Trophoblast cell (in vitro differentiated cells and primary cell): ENCODE results near the gene QRSL1.

Experiments
- DNase-seq, 2 donors: peaks; one replicate each; pipeline ENCODE4 v3.0.0-alpha.2; 2016
- H2AFZ ChIP-seq: 2 replicates; pipeline ENCODE4 v1.6.1; 2013; ENCODE audit warnings: low read length, moderate library complexity, mild to moderate bottlenecking; ENCODE audit not compliant: insufficient read depth, poor library complexity
- H2AK5ac ChIP-seq: 2 replicates; pipeline ENCODE4 v1.6.1; 2013; ENCODE audit warnings: mild to moderate bottlenecking, low read length
- H2BK120ac ChIP-seq: 2 replicates; pipeline ENCODE4 v1.6.1; 2013; ENCODE audit warnings: low read length, mild to moderate bottlenecking, moderate library complexity; ENCODE audit not compliant: insufficient read depth, poor library complexity
- H2BK12ac ChIP-seq: 2 replicates; pipeline ENCODE4 v1.6.1; 2013; ENCODE audit warnings: mild to moderate bottlenecking, low read length, moderate library complexity
- H2BK5ac ChIP-seq: 2 replicates; pipeline ENCODE4 v1.6.1; 2013; ENCODE audit warnings: low read length, low read depth, moderate library complexity, mild to moderate bottlenecking; ENCODE audit not compliant: poor library complexity
- H3K14ac ChIP-seq: 2 replicates; pipeline ENCODE4 v1.6.1; 2013; ENCODE audit warnings: mild to moderate bottlenecking, low read length
- H3K18ac ChIP-seq: 2 replicates; pipeline ENCODE4 v1.6.1; 2013; ENCODE audit warnings: mild to moderate bottlenecking, low read length
- H3K23ac ChIP-seq: 2 replicates; pipeline ENCODE4 v1.6.1; 2013; ENCODE audit warnings: low read length
- H3K27ac ChIP-seq: 2 replicates; pipeline ENCODE4 v1.5.1; 2013; ENCODE audit warnings: low read depth, mild to moderate bottlenecking, inconsistent platforms, low read length, moderate library complexity
- H3K27me3 ChIP-seq: 2 replicates; pipeline ENCODE4 v1.6.1; 2013; ENCODE audit warnings: inconsistent platforms, mild to moderate bottlenecking, low read length, moderate library complexity; ENCODE audit not compliant: insufficient read depth
- H3K36me3 ChIP-seq, 2 experiments: 1 replicate in 1 of 2; 2 replicates in 1 of 2; pipeline ENCODE4 v1.6.1; 2013; ENCODE audit warnings: low read length in 2 of 2, mild to moderate bottlenecking in 2 of 2, moderate library complexity in 1 of 2; ENCODE audit not compliant: insufficient read depth in 2 of 2, control insufficient read depth in 1 of 2
- H3K4ac ChIP-seq: 2 replicates; pipeline ENCODE4 v1.6.1; 2013; ENCODE audit warnings: low read depth, mild to moderate bottlenecking, low read length, moderate library complexity
- H3K4me1 ChIP-seq, 2 experiments: 1 replicate in 1 of 2; 2 replicates in 1 of 2; pipeline ENCODE4 v1.6.1; 2013; ENCODE audit warnings: low read length in 2 of 2, mild to moderate bottlenecking in 2 of 2, moderate library complexity in 1 of 2; ENCODE audit not compliant: insufficient read depth in 2 of 2, control insufficient read depth in 1 of 2
- H3K4me2 ChIP-seq: 2 replicates; pipeline ENCODE4 v1.6.1; 2013; ENCODE audit warnings: inconsistent platforms, mild to moderate bottlenecking, low read length, moderate library complexity
- H3K4me3 ChIP-seq: 2 replicates; pipeline ENCODE4 v1.5.1; 2013; ENCODE audit warnings: mild to moderate bottlenecking, low read depth, low read length, inconsistent platforms
- H3K79me1 ChIP-seq: one replicate; pipeline ENCODE4 v1.6.1; 2013; ENCODE audit warnings: low read length
- H3K79me2 ChIP-seq: 2 replicates; pipeline ENCODE4 v1.6.1; 2013; ENCODE audit warnings: low read length, mild to moderate bottlenecking; ENCODE audit not compliant: control insufficient read depth, insufficient read depth, poor library complexity
- H3K9ac ChIP-seq: 2 replicates; pipeline ENCODE4 v1.6.1; 2013; ENCODE audit warnings: mild to moderate bottlenecking, low read length
- H3K9me3 ChIP-seq: 2 replicates; pipeline ENCODE4 v1.6.1; 2013; ENCODE audit warnings: low read depth, mild to moderate bottlenecking, control low read depth, inconsistent platforms, low read length; ENCODE audit not compliant: insufficient read depth
- H4K12ac ChIP-seq: 2 replicates; pipeline ENCODE4 v1.6.1; 2013; ENCODE audit warnings: low read depth, mild to moderate bottlenecking, low read length, moderate library complexity
- H4K8ac ChIP-seq: 2 replicates; pipeline ENCODE4 v1.6.1; 2013; ENCODE audit warnings: low read depth, mild to moderate bottlenecking, low read length, moderate library complexity
- H4K91ac ChIP-seq: one replicate; pipeline ENCODE4 v1.6.1; 2013; ENCODE audit warnings: low read depth, mild to moderate bottlenecking, low read length, moderate library complexity
- WGBS: extraction: QIAGEN DNeasy Blood & Tissue Kit; methylation state at CpG from one replicate; pipeline ENCODE4 v1.1.7; 2013; ENCODE audit warnings: missing lambda C conversion rate; ENCODE audit not compliant: insufficient read length, insufficient coverage; ENCODE audit errors: extremely low coverage; 5-methylcytosine and 5-hydroxymethylcytosine counted together

Gene QRSL1

GRCh38 chr6:106662458-106662857 is 33.1 kb downstream of the QRSL1 start:
- H3K9me3 ChIP-seq, result peaks cover 4% of the 10 kb centered on the region
- H3K79me1 ChIP-seq, result peaks cover 11% of the 10 kb centered on the region
- WGBS, result no CpG with 5 or more reads among the region's 2 CpGs

DNA sequence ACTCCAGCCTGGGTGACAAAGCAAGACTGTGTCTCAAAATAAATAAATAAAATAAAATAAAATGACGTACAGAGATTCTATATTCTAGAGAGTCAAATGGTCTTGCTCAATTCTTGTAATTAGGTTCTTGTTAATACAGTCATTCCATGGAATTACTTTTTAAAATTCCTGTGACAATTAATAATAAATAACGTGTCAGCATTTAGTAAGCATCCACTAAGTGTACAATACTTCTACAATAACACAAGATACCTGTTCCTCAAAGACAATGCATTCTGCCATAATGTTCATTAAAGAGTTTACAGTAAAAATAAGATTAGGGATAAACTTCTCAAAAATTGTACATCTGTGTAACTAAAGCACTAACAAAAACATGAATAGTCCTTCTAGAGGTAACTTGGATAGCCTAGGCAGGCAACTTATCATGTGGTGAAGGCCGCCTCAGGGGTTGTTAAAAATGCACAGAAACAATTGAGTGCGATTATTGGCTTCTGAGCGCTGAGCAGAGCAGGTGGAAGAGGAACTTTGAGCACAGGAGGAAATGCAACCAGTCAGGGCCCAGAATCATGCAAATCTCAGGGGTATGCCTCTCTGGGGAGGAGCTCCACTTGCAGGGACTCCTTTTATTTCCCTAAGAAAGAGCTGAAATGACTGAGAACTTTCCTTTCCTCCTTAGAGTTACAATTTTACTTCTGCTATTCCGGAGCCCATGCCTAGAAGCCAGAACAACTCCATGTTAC is 37.1 kb downstream of the QRSL1 start:
- Histone ChIP-seq H2AK5ac (no peak overlapping the region), H3K9ac (no peak overlapping the region), H2BK5ac (no peak overlapping the region), H3K79me1 (peaks cover 8% of the 10 kb centered on the region), H3K27me3 (no peaks in the 10 kb centered on the region), H3K18ac (no peak overlapping the region), H3K79me2 (peaks cover 2% of the 10 kb centered on the region), H3K9me3 (no peaks in the 10 kb centered on the region), H3K4me1 (peaks cover 4 to 10% of the 10 kb centered on the region in 2 experiments), H3K23ac (no peak overlapping the region), H4K91ac (no peak overlapping the region), H4K8ac (no peak overlapping the region), H3K36me3 (peaks cover 0 to 4% of the 10 kb centered on the region in 2 experiments), H3K27ac (no peak overlapping the region), H2BK12ac (peak overlapping the region; percentile 13), H2BK120ac (no peak overlapping the region), H4K12ac (no peak overlapping the region), H3K14ac (no peak overlapping the region), H3K4me2 (no peak overlapping the region), H3K4ac (no peak overlapping the region), H2AFZ (no peak overlapping the region), H3K4me3 (no peak overlapping the region)
- no peak for DNase-seq
- no CpG with 5 or more reads among the region's 6 CpGs for WGBS

More at GRCh38 chr6:106662458-106662857, 33.1 kb downstream of the QRSL1 start:
- H4K91ac ChIP-seq, result peak overlapping the region; percentile 14
- H3K14ac ChIP-seq, result no peak overlapping the region
- no peak overlapping the region for H3K4me3 ChIP-seq
- H2BK120ac ChIP-seq, result peak overlapping the region; percentile 72
- H2AK5ac ChIP-seq, result no peak overlapping the region
- peak overlapping the region; percentile 76 for H3K27ac ChIP-seq
- H3K23ac ChIP-seq, result no peak overlapping the region
- no peak overlapping the region for H3K9ac ChIP-seq
- no peak overlapping the region for H3K4ac ChIP-seq
- H3K27me3 ChIP-seq, result no peaks in the 10 kb centered on the region
- peak overlapping the region; percentile 22 for H3K4me2 ChIP-seq
- H2AFZ ChIP-seq, result no peak overlapping the region
- no peak overlapping the region for H4K8ac ChIP-seq
- H3K79me2 ChIP-seq, result peaks cover 1% of the 10 kb centered on the region
- H4K12ac ChIP-seq, result no peak overlapping the region
- peak overlapping the region; percentile 88 for H2BK5ac ChIP-seq
- no peak overlapping the region for H3K18ac ChIP-seq
- H3K4me1 ChIP-seq, result peaks cover 11 to 19% of the 10 kb centered on the region in 2 experiments
- peak in 1 of 2 donors; percentile 41 for DNase-seq
- H3K36me3 ChIP-seq, result peaks cover 4 to 7% of the 10 kb centered on the region in 2 experiments
- H2BK12ac ChIP-seq, result peak overlapping the region; percentile 71

- no peak overlapping the region for H3K4ac ChIP-seq
- H2AFZ ChIP-seq, result no peak overlapping the region
- no peak overlapping the region for H3K4me3 ChIP-seq
- no peaks in the 10 kb centered on the region for H3K9me3 ChIP-seq
- H2AK5ac ChIP-seq, result no peak overlapping the region
- H3K23ac ChIP-seq, result no peak overlapping the region
- H3K36me3 ChIP-seq, result peaks cover 0 to 4% of the 10 kb centered on the region in 2 experiments
- H3K9ac ChIP-seq, result no peak overlapping the region
- peaks cover 4 to 6% of the 10 kb centered on the region in 2 experiments for H3K4me1 ChIP-seq
- H3K27me3 ChIP-seq, result no peaks in the 10 kb centered on the region
- H2BK120ac ChIP-seq, result no peak overlapping the region
- no CpG with 5 or more reads among the region's 4 CpGs for WGBS
- no peak for DNase-seq
- no peak overlapping the region for H2BK12ac ChIP-seq
- no peak overlapping the region for H3K4me2 ChIP-seq
- H2BK5ac ChIP-seq, result no peak overlapping the region
- no peak overlapping the region for H3K14ac ChIP-seq
- no peak overlapping the region for H4K12ac ChIP-seq
- H3K27ac ChIP-seq, result no peak overlapping the region
- H3K18ac ChIP-seq, result no peak overlapping the region
- peaks cover 6% of the 10 kb centered on the region for H3K79me1 ChIP-seq
- H3K79me2 ChIP-seq, result peaks cover 2% of the 10 kb centered on the region
- H4K8ac ChIP-seq, result no peak overlapping the region
- no peak overlapping the region for H4K91ac ChIP-seq
Measured at GRCh38 chr6:106667022-106667402, 37.6 kb downstream of the QRSL1 start.

GRCh38 chr6:106670236-106670635 is 40.9 kb downstream of the QRSL1 start:
- no CpG with 5 or more reads among the region's 6 CpGs for WGBS
- H3K27me3 ChIP-seq, result no peaks in the 10 kb centered on the region
- H4K91ac ChIP-seq, result no peak overlapping the region
- peaks cover 2% of the 10 kb centered on the region for H3K79me2 ChIP-seq
- peaks cover 0 to 2% of the 10 kb centered on the region in 2 experiments for H3K4me1 ChIP-seq
- H3K4ac ChIP-seq, result no peak overlapping the region
- H4K12ac ChIP-seq, result no peak overlapping the region
- H3K14ac ChIP-seq, result no peak overlapping the region
- H4K8ac ChIP-seq, result no peak overlapping the region
- no peak overlapping the region for H3K23ac ChIP-seq
- no peak overlapping the region for H2BK12ac ChIP-seq
- DNase-seq, result no peak
- no peak overlapping the region for H2BK5ac ChIP-seq
- no peak overlapping the region for H2AK5ac ChIP-seq
- H3K4me2 ChIP-seq, result no peak overlapping the region
- H3K36me3 ChIP-seq, result no peaks in the 10 kb centered on the region
- H3K18ac ChIP-seq, result no peak overlapping the region
- H3K79me1 ChIP-seq, result no peaks in the 10 kb centered on the region
- no peaks in the 10 kb centered on the region for H3K9me3 ChIP-seq
- no peak overlapping the region for H2BK120ac ChIP-seq
- H3K4me3 ChIP-seq, result no peak overlapping the region
- H3K9ac ChIP-seq, result no peak overlapping the region
- H2AFZ ChIP-seq, result no peak overlapping the region
- H3K27ac ChIP-seq, result no peak overlapping the region
